Loucy (cell line): ENCODE data around the gene AIFM2.
"Not testable (repeated sequence)": the region's sequence is repeated elsewhere in the genome, so short reads cannot be mapped to it uniquely, and the experiment has no call there.

Experiments
- H2AFZ ChIP-seq: fragments of 200-600 bp; sonication (generic); 2 replicates; pipeline ENCODE4 v1.6.0; 2016; ENCODE audit warnings: antibody characterized with exemption, mild to moderate bottlenecking, low read length, moderate library complexity
- H3F3A ChIP-seq: fragments of 200-600 bp; 2 replicates; pipeline ENCODE4 v1.6.0; 2016; ENCODE audit warnings: antibody characterized with exemption, low read depth, mild to moderate bottlenecking
- H3K27me3 ChIP-seq: fragments of 200-600 bp; sonication (generic); 2 replicates; pipeline ENCODE4 v1.6.1; 2014; ENCODE audit warnings: low read length, mild to moderate bottlenecking; ENCODE audit not compliant: insufficient read depth, poor library complexity, severe bottlenecking
- H3K36me3 ChIP-seq: fragments of 200-600 bp; sonication (generic); 2 replicates; pipeline ENCODE4 v1.6.1; 2016; ENCODE audit warnings: low read length; ENCODE audit not compliant: insufficient read depth
- H3K4me1 ChIP-seq: fragments of 200-600 bp; sonication (generic); 2 replicates; pipeline ENCODE4 v1.5.1; 2014; ENCODE audit warnings: low read length, mild to moderate bottlenecking; ENCODE audit not compliant: insufficient read depth, poor library complexity, severe bottlenecking
- H3K4me2 ChIP-seq: fragments of 200-600 bp; sonication (generic); 2 replicates; pipeline ENCODE4 v1.6.0; 2014; ENCODE audit warnings: antibody characterized with exemption, low read length, low read depth, mild to moderate bottlenecking; ENCODE audit not compliant: poor library complexity, severe bottlenecking
- H3K4me3 ChIP-seq: fragments of 200-600 bp; sonication (generic); 2 replicates; pipeline ENCODE4 v1.5.1; 2014; ENCODE audit warnings: low read length, mild to moderate bottlenecking, mixed read lengths; ENCODE audit not compliant: poor library complexity, severe bottlenecking
- H3K79me2 ChIP-seq: fragments of 200-600 bp; sonication (generic); 2 replicates; pipeline ENCODE4 v1.6.1; 2014; ENCODE audit warnings: low read length; ENCODE audit not compliant: insufficient read depth
- H3K9ac ChIP-seq: fragments of 200-600 bp; sonication (generic); 2 replicates; pipeline ENCODE4 v1.6.0; 2014; ENCODE audit warnings: mild to moderate bottlenecking, low read depth, low read length, moderate library complexity; ENCODE audit not compliant: poor library complexity, severe bottlenecking
- H3K9me2 ChIP-seq: fragments of 200-600 bp; sonication (generic); replicated peaks from 2 replicates; pipeline ENCODE4 v1.6.1; 2016; ENCODE audit warnings: low read depth, low read length, mixed read lengths
- H3K9me3 ChIP-seq: fragments of 200-600 bp; sonication (generic); 2 replicates; pipeline ENCODE4 v1.6.1; 2014; ENCODE audit warnings: mild to moderate bottlenecking, antibody characterized with exemption, low read length, low read depth; ENCODE audit not compliant: insufficient read depth
- H4K20me1 ChIP-seq: fragments of 200-600 bp; sonication (generic); 2 replicates; pipeline ENCODE4 v1.6.0; 2014; ENCODE audit warnings: antibody characterized with exemption, low read length, mild to moderate bottlenecking; ENCODE audit not compliant: insufficient read depth, poor library complexity, severe bottlenecking
- CTCF ChIP-seq: fragments of 200-600 bp; sonication (generic); conservative IDR thresholded peaks from 2 replicates; pipeline ENCODE4 v1.5.1; 2014; ENCODE audit warnings: mild to moderate bottlenecking, antibody characterized with exemption, low read length
- EZH2phosphoT487 ChIP-seq: fragments of 200-600 bp; IDR thresholded peaks from 2 replicates; pipeline ENCODE4 v1.6.1; 2018; ENCODE audit warnings: antibody characterized with exemption, mild to moderate bottlenecking, moderate library complexity, borderline replicate concordance

Gene AIFM2

GRCh38 chr10:70132098-70133029, at the start of gene AIFM2:
AIFM2 (minus strand) TSS chr10:70132825; CDS start chr10:70124084, 8,741 bp downstream.
- H3K9ac ChIP-seq, result no peak within 1 kb of the TSS
- no peaks in the 10 kb centered on the region for H3K9me2 ChIP-seq
- no peaks in the 10 kb centered on the region for H3K27me3 ChIP-seq
- H3K4me3 ChIP-seq, result no peak within 1 kb of the TSS
- no peaks in the 10 kb centered on the region for H3K79me2 ChIP-seq
- no peaks in the 10 kb centered on the region for H4K20me1 ChIP-seq
- H2AFZ ChIP-seq, result no peak within 1 kb of the TSS
- H3F3A ChIP-seq, result no peaks in the 10 kb centered on the region
- no peaks in the 10 kb centered on the region for H3K4me1 ChIP-seq
- H3K4me2 ChIP-seq, result no peak within 1 kb of the TSS
- H3K9me3 ChIP-seq, result no peaks in the 10 kb centered on the region
- H3K36me3 ChIP-seq, result no peaks in the 10 kb centered on the region
- TF ChIP-seq CTCF, result no peak
- TF ChIP-seq EZH2phosphoT487, result no peak

GRCh38 chr10:70179209-70179608, 46.6 kb upstream of the AIFM2 start:
- H3K36me3 ChIP-seq, H4K20me1 ChIP-seq, H3K4me2 ChIP-seq, H3K79me2 ChIP-seq, H3K9ac ChIP-seq, H3K27me3 ChIP-seq, H3K4me3 ChIP-seq, H3F3A ChIP-seq, H3K9me2 ChIP-seq, H2AFZ ChIP-seq, H3K9me3 ChIP-seq, H3K4me1 ChIP-seq: not testable (repeated sequence)

- Histone ChIP-seq H3K9ac (no peak overlapping the region), H3F3A (no peaks in the 10 kb centered on the region), H3K9me3 (no peaks in the 10 kb centered on the region), H2AFZ (no peak overlapping the region), H3K9me2 (no peaks in the 10 kb centered on the region), H3K4me1 (peaks cover 10% of the 10 kb centered on the region), H4K20me1 (no peaks in the 10 kb centered on the region), H3K4me2 (no peak overlapping the region), H3K79me2 (no peaks in the 10 kb centered on the region), H3K36me3 (no peaks in the 10 kb centered on the region), H3K4me3 (no peak overlapping the region), H3K27me3 (no peaks in the 10 kb centered on the region)
- TF ChIP-seq CTCF (no peak), EZH2phosphoT487 (no peak)
Observed at GRCh38 chr10:70178139-70178725, 45.6 kb upstream of the AIFM2 start.
